DMS153 treated with DMSO at 0.1 percent for 48 hours (cell line): ENCODE measurements around the gene ZNF579.

Experiments used
- DNase-seq: peaks from one replicate; lab custom pipeline; 2025; ENCODE audit not compliant: unreplicated experiment; lab: John Stamatoyannopoulos, UW

The ZNF579 gene

DNA sequence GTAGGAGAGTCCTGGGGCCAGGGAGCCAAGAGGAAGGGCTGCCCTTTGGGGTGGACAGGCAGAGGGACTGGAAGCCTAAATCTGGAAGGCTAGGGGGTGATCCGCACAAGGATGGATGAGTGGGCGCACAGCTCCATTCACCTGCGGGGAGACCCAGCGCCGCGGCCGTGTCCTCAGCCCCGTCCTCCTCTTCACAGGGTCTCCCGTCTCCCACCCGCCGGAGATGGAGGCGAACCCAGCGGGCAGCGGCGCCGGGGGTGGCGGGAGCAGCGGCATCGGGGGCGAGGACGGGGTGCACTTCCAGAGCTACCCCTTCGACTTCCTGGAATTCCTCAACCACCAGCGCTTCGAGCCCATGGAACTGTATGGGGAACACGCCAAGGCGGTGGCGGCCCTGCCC lies 32.7 kb upstream of the ZNF579 start:
- DNase-seq = no peak

GRCh38 chr19:55611983-55612645 lies 31.5 kb upstream of the ZNF579 start:
- DNase-seq = no peak

- DNase-seq = no peak
These were observed 30.8 kb upstream of the ZNF579 start for GRCh38 chr19:55611300-55611982.

DNA sequence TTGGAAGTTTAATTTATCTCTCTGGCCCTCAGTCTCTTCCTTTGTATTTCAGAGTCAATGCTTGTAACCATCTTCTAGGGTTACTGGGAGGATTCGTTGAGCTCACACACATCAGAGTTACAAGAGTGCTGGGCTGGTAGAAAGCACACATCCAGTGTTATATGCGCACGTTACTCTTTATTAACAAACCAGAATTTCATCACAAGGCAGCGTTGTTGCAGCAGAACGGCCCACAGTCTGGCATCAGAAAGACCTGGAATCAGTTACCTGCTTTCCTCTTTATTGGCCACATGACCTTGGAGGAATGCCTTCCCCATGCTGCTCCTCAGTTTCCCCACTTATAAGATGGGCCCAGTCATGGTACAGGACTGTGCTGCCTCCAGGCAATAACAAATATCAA lies 28.7 kb upstream of the ZNF579 start:
- DNase-seq = no peak

DNA sequence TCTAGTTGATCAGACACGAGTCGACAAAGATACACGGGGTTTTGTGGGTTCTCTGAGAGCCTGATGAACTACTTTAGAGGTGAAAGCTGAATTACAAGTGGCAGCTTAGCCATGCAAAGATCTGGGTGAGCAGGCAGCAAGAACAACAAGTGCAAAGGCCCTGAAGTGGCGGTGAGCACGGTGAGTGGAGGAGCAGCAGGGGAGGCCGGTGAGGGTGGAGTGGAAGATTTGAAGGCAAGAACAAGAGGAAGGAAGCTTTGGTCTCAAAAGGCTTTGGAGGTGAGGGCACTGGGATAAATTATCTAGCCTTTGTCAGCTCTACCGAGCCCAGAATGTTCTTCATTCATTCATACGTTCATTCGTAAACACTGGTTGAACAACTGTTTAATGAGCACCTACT lies 26.2 kb upstream of the ZNF579 start:
- DNase-seq = no peak

DNA sequence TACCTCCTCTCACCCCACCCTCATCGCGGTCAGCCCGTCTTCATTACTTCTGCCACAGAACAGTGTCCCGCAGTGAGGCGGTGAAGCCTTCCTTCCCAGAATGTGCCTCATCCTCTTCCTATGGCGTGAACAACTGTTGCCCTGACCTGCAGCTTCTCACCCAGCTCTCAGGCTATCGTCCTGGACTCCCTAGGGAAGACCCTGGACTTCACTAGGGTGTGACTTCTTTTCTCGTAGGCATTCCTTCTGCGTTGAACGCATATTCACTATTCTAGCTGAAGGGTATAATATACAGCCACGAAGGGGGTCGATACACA lies 25.8 kb upstream of the ZNF579 start:
- DNase-seq = no peak

DNA sequence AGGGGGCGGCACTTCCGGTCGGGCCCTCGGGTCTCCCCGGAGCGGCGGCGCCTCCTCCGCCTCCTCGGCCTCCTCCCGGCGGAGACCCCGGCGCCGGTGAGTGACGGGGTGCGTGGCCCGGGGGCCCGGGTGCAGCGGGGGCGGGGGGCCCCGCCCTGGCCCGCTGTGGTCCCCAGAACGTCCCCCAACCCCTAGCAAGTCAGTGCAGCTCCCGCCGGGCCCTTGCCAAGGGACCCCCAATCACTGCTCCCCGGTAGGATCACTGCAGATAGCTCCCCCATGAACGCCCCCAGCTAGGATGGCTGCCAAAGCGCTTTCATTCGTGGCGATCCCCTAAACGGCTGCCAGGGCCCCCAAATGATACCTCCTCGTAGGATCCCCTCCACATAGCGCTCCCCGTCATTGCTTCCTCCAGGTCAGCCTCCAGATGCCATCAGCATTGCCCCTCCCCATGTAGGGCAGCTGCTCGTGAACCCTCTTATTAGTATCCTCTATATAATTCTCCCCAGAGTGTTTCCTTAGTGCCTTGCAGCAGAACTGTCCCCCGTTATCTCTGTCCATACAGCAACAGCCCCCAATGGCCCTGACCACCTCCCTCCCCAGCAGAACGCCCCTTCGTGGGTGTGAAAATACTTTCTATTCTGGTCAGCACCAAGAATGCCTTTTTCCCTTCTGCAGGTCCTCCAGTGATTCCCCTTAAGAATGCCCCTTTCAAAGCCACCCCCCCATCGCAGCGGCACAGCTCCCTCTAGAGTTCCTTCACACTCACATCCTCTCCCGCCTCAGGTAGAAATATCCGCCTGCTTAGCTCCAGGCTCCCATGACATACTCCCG lies 25.2 kb upstream of the ZNF579 start, which contains the start of gene ZNF865:
TSS of gene ZNF865 (plus strand) at position 11 of the 834 bp plus-strand sequence. CDS start 7,972 bp downstream, outside the sequence.
- DNase-seq = peak; percentile 68

DNA sequence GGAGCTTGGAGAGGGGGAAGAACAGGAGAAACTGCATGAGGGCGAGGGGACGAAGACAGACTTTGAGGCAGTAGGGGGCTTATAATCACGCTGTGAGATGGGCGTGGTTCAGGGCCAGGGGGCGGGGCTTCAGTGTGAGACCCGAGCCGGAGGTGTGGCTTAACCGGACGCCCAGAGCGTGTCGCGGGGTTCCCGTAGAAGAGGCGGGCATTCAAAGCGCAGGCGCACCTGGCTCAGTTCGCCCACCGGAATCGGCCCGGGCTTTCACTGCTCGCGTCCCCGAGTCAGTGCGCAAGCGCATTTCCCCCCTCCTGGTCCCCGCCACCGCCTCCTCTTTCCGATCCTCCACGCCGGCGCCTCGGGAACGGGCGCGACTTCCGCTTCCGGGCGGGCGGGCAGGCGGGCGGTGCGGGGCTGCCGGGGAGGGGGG lies 24.6 kb upstream of the ZNF579 start:
- DNase-seq = peak; percentile 92

- DNase-seq = no peak
These were observed 23.1 kb upstream of the ZNF579 start for GRCh38 chr19:55603581-55604292.

DNA sequence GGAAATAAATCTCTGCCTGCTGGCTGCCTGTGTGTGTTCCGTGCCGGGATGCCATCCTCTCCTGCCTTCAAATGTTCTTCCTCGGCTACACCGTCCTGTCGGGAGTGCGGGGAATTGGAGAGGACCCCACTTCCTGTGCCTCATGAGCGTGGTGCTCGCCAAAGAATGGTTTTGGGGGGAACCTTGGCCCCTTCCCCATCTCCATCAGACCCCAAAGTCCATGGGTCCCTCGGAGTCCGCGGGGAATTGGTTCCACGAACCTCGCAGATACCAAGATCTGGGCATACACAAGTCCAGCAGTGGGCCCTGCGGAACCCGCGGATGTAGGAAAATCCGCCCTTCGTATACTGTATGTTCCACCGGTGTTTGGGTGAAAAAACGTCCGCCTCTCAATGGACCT lies 22.5 kb upstream of the ZNF579 start:
- DNase-seq = no peak

DNA sequence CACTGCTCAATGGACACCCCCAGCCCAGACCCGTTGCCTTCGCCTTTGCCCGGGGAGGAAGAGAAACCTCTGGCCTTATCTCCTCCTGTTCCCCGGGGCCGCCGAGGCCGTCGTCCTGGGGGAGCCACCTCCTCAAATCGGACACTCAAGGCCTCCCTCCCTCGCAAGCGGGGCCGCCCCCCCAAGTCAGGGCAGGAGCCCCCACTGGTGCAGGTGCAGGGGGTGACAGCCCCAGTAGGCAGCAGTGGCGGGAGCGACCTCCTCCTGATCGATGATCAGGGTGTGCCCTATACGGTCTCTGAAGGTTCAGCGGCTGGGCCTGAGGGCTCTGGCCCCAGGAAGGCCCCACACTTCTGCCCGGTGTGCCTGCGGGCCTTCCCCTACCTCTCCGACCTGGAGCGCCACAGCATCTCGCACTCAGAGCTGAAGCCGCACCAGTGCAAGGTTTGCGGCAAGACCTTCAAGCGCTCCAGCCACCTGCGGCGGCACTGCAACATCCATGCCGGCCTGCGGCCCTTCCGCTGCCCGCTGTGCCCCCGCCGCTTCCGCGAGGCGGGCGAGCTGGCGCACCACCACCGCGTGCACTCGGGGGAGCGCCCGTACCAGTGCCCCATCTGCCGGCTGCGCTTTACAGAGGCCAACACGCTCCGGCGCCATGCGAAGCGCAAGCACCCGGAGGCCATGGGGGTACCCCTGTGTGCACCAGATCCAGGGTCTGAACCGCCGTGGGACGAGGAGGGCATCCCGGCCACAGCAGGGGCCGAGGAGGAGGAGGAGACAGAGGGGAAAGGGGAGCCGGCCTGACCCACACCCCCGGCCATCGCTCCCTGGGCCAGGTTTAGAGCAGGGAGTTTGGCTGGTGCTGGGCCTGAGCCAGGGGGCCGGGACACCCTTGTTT lies 21.7 kb upstream of the ZNF579 start:
- DNase-seq = no peak

GRCh38 chr19:55601084-55601483 lies 20.4 kb upstream of the ZNF579 start:
- no peak for DNase-seq

DNA sequence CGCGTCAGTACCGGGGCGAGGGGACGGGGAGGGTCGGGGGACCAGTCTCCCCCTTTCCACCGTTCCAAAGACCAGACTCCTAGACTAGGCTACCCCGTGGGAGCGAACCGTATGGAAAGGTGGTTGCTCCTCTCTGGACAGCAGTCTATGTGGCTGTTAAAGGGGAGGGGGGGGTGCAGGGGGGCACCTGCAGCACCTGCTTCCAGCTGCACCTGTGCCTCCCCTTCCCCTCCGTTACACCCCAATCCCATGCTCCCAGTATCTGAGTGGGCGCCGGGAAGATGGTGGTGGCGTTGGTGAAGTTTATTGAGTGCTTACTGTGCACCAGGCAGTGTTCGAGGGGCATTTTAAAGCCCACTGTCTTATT lies 20.0 kb upstream of the ZNF579 start:
- DNase-seq = no peak

GRCh38 chr19:55599842-55600661 lies 19.4 kb upstream of the ZNF579 start, which contains the start of gene ZNF524:
ZNF524 (plus strand) TSS chr19:55600288; CDS start chr19:55602113, 1,825 bp downstream.
- DNase-seq = peak; percentile 87

DNA sequence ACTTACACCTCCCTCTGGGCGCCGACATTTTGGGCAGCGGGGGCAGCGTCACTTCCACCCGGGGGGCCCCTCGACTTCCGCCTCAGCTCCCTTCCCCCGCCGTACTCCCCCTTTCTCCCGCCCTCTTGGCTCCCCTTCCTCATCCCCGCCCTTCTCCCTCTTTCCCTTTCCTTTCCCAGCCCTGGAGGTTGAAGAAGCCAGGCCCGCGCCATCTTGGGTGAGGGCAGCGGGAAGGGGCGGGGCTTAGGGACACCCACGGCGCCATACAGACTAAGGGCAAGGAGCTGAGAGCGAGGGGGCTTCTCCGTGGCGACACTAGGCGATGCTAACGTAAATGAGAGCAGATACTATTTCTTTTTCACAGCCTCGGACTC lies 18.8 kb upstream of the ZNF579 start, which contains the start of gene FIZ1:
TSS of gene FIZ1 (minus strand) at position 50 of the 374 bp plus-strand sequence. CDS start 1,652 bp downstream, outside the sequence.
- DNase-seq = peak; percentile 90

DNA sequence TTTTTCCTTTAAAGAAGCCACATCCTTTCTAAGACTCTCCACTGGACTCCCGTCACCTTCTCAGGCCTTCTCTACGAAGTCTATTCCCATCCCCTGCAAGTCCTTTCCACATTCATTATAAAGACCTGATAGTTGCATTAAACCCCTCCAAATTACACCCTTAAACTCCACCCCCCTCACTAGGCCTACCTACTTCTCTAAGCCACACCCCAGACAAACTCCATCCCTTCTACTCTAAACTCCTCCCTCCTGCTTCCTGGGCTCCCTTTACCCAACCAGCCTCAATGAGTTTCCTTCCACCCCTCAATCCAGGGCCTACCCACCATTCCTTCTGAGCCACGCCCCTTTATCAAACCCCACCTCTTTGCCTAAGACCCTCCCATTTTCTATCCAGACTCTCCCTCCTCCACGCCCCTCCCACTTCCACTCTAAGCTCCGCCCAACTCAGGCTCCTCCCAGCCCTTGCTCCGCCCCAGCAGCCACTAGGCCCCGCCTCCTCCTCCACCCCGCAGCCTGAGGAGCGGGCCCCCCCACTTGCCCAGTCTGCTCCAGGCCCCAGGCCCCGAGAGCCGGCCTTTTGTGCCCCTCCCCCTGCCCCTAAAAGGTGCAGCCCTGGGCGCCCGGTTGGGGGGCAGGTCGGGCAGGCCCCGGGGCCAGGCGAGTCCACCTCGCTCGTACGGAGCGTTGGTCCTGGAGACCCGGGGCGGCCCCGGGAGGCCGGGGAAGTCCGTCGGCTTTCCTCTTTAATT lies 18.2 kb upstream of the ZNF579 start:
- DNase-seq = peak; percentile 88

DNA sequence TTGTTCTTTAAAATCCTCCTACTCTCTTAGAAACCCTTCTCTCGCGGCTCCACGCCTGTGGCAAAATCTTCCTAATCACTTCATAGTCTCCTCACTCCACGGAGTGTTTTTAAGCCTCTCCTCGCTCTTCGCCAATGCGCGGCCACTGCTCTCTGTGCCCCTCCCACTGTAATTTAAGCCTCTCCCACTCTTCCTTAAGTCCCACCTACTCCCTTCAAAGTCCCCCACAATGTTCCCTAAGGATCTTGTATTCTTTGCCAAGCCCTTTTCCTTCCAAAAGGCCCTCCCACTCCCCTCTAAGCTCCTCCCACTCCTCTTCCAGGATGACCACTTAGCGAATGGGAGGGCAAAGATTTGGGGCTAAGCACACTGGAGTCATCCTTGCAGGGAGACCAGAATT lies 17.4 kb upstream of the ZNF579 start:
- no peak for DNase-seq

GRCh38 chr19:55597501-55597921 lies 16.9 kb upstream of the ZNF579 start:
- DNase-seq = no peak

DNA sequence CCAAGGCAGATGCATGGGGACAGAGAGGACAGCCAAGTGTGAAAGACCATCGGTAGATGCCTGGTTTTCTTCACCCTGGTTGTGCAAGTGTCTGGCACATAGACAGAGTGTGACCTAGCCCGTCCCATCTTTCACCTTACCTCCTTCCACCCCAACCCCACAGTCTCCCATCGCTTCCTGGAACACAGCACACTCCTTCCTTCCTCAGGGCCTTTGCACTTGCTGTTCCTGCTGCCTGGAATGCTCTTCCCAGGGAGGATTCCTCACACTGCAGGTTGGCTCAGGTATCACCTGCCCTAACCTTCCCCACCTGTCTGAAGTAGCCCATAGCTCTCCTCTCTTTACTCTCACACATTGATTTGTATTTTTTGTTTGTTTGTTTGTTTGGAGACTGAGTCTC lies 15.7 kb upstream of the ZNF579 start:
- DNase-seq = no peak
